GM21360 (cell line): ENCODE measurements around the gene DACH1.

ENCODE experiments used
- ATAC-seq: cut with Tn5 transposase; IDR thresholded peaks from one replicate; pipeline ENCODE4 v1.9.1; 2021; ENCODE audit warnings: mild to moderate bottlenecking, moderate library complexity; ENCODE audit not compliant: unreplicated experiment

The DACH1 gene

GRCh38 chr13:71632206-71632605 lies 234.8 kb downstream of the DACH1 start:
- no peak for ATAC-seq

- ATAC-seq, result no peak
Observed at GRCh38 chr13:71629167-71629566, 237.8 kb downstream of the DACH1 start.

DNA sequence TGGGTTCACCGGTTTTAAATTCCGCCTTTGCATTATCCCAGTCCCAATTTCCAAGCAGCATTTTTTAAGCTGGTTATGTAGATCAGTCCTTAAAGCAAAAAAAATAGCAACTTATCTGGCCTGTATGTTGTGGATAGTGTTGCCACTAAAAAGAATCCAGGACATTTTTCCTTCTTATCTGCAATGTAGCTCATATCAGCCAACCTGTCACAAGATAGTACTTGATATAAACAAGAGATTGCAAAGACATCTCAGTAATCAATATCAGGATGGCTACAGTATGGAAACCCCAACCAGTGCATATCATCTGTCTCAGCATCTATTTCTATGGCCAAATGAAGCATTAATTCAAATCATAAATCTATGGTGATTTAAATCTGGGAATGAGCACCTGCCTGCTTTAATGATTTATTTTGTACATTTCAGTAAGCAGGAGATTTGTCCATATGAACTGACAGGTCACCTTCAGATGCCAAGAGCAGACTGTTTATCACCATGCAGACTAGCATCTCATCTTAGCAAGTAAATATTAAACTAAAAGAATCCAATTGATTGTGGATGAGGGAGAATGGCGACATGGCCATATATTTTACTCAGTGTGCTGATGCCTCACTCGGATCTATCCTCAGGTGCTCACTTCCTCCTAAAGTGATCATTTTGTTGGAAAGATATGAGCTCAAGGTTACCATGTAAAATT lies 240.4 kb downstream of the DACH1 start:
- no peak for ATAC-seq

- ATAC-seq, result no peak
Observed at GRCh38 chr13:71625694-71626093, 241.3 kb downstream of the DACH1 start.

DNA sequence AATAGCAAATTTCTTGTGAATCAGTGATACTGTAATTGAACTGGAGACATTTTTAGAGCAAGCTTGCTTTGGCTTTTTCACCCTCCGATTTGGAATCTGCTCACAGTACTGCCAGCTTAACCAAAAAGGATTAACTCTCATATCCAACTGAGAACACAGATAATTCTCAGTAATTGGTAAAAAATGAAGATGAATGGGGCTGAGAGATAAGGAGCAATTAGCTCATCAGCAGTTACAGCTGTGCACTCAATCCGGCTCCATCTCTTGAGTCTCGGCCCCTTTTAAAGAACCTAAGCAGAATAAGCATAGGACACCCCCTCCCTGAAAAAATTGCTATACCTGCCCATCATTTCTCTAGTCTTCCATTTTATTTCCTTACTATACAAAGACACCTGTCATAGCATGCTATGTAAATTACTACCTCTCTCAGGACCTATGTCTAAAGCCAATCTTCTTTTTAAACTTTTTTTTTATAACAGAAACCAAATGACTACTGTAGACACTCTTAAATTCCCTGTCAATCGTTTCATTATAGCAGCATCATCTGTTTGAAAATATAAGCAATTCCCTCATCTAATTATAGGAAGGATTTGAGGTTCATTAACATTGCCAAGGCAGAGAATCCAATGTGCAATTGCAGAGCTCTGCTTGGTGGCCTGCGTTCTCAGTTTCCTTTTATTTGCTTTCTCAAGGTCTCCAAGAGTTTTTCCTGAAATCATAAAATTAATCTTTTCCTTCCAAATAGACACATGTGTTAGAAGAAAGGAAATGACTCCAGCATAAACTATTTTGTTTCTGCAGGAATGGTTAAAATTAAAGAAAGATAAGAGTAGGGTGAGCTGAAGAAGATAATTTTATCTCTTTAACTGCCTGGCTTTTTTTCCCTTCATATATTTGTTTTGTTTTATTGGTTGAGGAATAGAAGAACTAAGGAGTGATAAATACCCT lies 242.1 kb downstream of the DACH1 start:
- no peak for ATAC-seq

- ATAC-seq, result no peak
Observed at GRCh38 chr13:71621174-71622124, 245.6 kb downstream of the DACH1 start.

GRCh38 chr13:71619096-71619495 lies 247.9 kb downstream of the DACH1 start:
- ATAC-seq, result no peak

DNA sequence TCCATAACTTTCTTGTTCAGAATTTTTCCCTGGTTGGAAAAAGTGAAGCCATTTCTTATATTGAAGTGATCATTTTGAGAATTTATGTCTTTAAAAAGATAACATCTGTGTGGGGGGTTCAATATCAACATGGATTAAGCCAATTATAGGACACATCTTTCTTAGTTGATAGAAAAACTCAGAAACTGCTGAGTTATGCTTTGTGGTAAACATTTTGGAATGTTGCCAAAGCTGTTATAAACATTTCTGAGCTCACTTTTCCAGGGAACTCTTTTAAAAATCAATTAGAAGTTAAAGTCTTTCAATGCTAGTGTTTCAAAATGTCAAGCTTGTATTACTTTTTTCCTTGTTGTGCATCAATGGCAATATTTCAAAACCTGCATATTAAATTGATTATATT lies 248.8 kb downstream of the DACH1 start:
- ATAC-seq, result no peak

DNA sequence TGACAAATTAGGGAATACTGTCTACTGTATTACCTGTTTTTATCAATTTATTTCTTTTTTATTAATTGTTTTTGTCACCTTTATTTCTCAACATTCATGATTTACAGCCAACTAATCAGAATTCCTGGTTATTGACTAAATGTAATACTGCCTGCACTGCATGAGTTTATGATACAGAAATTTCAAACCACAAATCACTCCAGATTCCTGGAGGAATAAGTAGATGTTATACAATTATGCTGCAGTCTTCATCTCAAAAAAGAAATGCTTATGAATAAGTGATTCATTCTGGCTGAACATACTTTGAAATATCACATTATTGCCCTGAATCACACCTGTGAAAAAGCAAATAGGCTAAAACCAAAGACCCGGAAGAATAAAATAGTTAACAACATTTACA lies 249.7 kb downstream of the DACH1 start:
- no peak for ATAC-seq

GRCh38 chr13:71613066-71613745 lies 253.8 kb downstream of the DACH1 start:
- no peak for ATAC-seq

DNA sequence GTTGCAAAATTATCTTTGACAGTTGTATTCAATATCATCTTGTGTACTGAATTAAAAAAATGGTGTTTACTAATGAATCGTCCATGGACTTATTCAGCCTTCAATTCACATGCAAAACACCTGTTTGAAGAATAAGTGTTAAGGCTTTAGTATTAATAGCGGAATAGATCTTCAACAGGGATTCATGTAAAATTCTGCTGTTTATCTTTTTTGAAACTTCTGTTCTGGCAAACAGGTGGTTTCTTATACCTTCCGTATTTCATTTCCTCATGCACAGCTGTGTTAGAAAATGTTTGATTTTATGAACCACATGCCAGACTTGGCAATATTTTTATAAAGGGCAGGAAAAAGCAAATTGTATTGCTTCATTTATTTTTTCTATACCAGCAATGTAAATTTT lies 255.7 kb downstream of the DACH1 start:
- ATAC-seq, result no peak

GRCh38 chr13:71610876-71611275 lies 256.1 kb downstream of the DACH1 start:
- no peak for ATAC-seq

GRCh38 chr13:71609271-71609670 lies 257.7 kb downstream of the DACH1 start:
- ATAC-seq, result no peak

- ATAC-seq, result no peak
Observed at GRCh38 chr13:71607575-71607974, 259.4 kb downstream of the DACH1 start.

GRCh38 chr13:71606818-71607217 lies 260.2 kb downstream of the DACH1 start:
- ATAC-seq, result no peak

DNA sequence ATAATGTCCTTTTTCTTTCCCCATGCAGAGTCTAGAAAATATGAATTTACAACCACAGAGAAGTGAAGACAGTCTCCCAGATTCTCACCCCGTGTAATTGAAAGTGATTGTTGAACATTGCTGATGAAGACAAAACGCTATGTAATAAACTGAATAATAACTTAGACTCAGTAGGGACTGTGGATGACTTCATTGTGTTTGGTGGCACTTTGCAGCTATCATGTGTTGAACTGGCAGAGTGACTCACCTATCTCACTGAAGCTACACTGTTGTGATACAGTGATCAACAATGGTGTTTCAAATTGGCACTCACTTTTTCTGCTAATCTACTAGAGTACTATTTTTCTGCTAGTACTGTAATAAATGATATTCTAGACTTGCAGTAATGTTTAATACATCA lies 261.3 kb downstream of the DACH1 start:
- ATAC-seq, result no peak

DNA sequence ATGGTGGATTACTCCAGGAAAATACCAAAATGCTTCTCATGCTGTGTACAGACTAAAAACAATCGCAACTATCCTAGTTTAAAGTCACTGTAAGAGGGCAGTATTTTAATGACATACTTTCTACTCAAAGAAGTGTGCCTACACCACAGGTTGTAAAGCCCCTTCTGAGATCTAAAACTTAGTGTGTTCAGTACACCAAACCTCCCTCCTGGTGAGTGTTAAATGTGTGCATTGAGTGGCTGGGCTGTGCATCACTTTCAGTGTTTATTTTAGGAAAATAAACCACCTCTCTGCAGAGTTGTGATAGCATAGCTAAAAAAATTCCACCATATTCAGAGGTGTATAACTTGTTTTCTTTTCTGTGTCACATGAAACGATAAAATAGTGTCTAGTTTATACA lies 263.7 kb downstream of the DACH1 start:
- no peak for ATAC-seq

DNA sequence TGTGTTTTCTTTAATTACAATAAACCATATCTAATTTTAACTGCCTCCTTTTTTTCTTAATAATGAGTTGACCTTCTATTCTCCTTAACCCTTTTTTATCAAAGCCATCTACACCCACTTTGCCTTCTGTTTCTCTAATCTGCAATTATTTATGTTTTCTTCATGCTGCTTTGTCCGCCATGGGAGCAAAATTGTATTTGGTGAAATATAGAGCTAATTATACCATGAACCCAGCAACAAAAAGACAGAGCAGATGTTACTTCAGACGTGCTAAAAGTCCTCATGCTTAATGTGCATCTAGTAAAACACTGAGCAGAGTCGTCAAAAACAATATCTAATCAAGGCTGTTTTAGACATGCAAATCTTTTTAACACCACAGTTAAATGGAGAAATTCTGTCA lies 264.7 kb downstream of the DACH1 start:
- no peak for ATAC-seq

DNA sequence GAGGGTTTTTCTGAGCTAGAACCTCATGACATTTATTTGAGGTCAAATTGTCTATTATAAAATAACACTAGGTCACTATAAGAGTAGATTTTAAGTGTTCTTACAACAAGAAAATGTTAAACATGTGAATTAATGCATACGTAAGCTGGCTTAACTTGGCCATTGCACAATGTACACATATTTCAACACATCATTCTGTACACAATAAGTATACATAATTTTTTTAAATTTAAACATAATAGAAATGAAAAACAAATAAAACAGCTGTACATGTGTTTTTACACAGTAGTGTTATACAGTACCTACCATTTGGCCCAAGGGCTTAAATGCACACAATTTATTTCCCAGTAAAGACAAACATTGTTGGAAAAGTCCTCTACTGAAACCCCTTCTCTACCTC lies 269.9 kb downstream of the DACH1 start:
- ATAC-seq, result no peak

- no peak for ATAC-seq
Observed at GRCh38 chr13:71596116-71596515, 270.9 kb downstream of the DACH1 start.

- ATAC-seq, result no peak
Observed at GRCh38 chr13:71593566-71593965, 273.4 kb downstream of the DACH1 start.
